Measurements from ENCODE around the gene TESK2.

- TF ChIP-seq EZH2 (IDR thresholded peaks at IDR 0.05) (no peak), CTCF (IDR thresholded peaks at IDR 0.05 in 2 of 3, conservative IDR thresholded peaks at IDR 0.05 in 1 of 3; ENCODE audit: borderline replicate concordance in 1 of 3, insufficient read depth in 1 of 3, low read depth in 2 of 3, low read length in 2 of 3) (no peak), JUND (IDR thresholded peaks at IDR 0.05) (no peak), MAX (IDR thresholded peaks at IDR 0.05) (no peak), POLR2A (IDR thresholded peaks at IDR 0.05; ENCODE audit: borderline replicate concordance, extremely low read depth, insufficient read depth, insufficient read length) (no peak)
Observed at GRCh38 chr1:45535988-45536766, 45.2 kb upstream of the TESK2 start.
